Right lobe of liver (tissue), 4 donors: ENCODE data around the gene CTSD.

Source experiments
- CTCF ChIP-seq, 4 donors: fragments of 200-600 bp in 3 of 4; fragments of 450-650 bp in 1 of 4; IDR thresholded peaks; one replicate each; pipeline versions ENCODE4 v1.5.1 to v1.8.0; 2016 to 2022; ENCODE audit warnings: antibody characterized with exemption in 4 of 4, mild to moderate bottlenecking in 2 of 4
- POLR2A ChIP-seq: fragments of 450-650 bp; IDR thresholded peaks from one replicate; pipeline ENCODE4 v1.6.1; 2017; ENCODE audit warnings: antibody characterized with exemption, mild to moderate bottlenecking
- donor health status: DM: no; HTN: no; CAD: no.
- donor health status: DM: no; HTN: no; CAD: no.
- donor health status: DM: no; HTN: yes; CAD: no.

GRCh38 chr11:1750840-1751530 is 12.7 kb downstream of the CTSD start:
- TF ChIP-seq CTCF (IDR thresholded peaks at IDR 0.05) (no peak), POLR2A (no peak)
